ENCODE data around the gene OR4Q3. TPM values are rescaled to one million over a fixed set of nuclear protein-coding genes. Genes with fewer than 3 reads are reported as not detected.
"Not testable (repeated sequence)": the region's sequence is repeated elsewhere in the genome, so short reads cannot be mapped to it uniquely, and the experiment has no call there.

The OR4Q3 gene
- total RNA-seq, 1 experiment from 2014 or later = not detected

GRCh38 chr14:19773204-19773603 is 29.8 kb downstream of the OR4Q3 start, which contains the start of gene OR4M1:
OR4M1 (plus strand) TSS chr14:19773504; CDS start chr14:19780323, 6,819 bp downstream.
- not testable (repeated sequence) for H3K27ac ChIP-seq (ENCODE audit: insufficient read length, low read depth, low read length); H3K56ac ChIP-seq (ENCODE audit: insufficient read length, low read depth, low read length); H2AFZ ChIP-seq (ENCODE audit: low read length); H3K18ac ChIP-seq (ENCODE audit: insufficient read length, low read depth, low read length); H2AK5ac ChIP-seq (ENCODE audit: insufficient read length, low read length); H3K4me2 ChIP-seq (ENCODE audit: insufficient read depth, insufficient read length, low read length); H3K14ac ChIP-seq (ENCODE audit: insufficient read depth, low read length); H4K20me1 ChIP-seq (ENCODE audit: control insufficient read depth, insufficient read depth, insufficient read length); H3K23me2 ChIP-seq (ENCODE audit: insufficient read length, low read depth, low read length, poor library complexity, severe bottlenecking); DNase-seq; H3K4me1 ChIP-seq (ENCODE audit: insufficient read depth, low read length); H2BK15ac ChIP-seq (ENCODE audit: low read depth, low read length); H4K8ac ChIP-seq (replicated peaks; ENCODE audit: insufficient read length, low read depth, low read length); H2BK120ac ChIP-seq (ENCODE audit: low read depth, low read length, poor library complexity, severe bottlenecking); H4K5ac ChIP-seq (ENCODE audit: insufficient read length, low read depth, low read length); H3K4me1 Mint-ChIP-seq; H4K91ac ChIP-seq (ENCODE audit: insufficient read length, low read depth, low read length); H3K4ac ChIP-seq (ENCODE audit: low read depth, low read length); H3K27me3 ChIP-seq (ENCODE audit: insufficient read depth, low read length); H3K23ac ChIP-seq (ENCODE audit: insufficient read length, low read depth, low read length); H3K9ac ChIP-seq (ENCODE audit: extremely low read depth, insufficient read length, low read length); H3K79me2 ChIP-seq (ENCODE audit: insufficient read depth, low read length); H3K79me1 ChIP-seq (ENCODE audit: insufficient read depth, low read depth, low read length, poor library complexity, severe bottlenecking); H3K27ac Mint-ChIP-seq; H3T11ph ChIP-seq (ENCODE audit: low read length); H2BK5ac ChIP-seq (ENCODE audit: insufficient read length, low read length); H2BK20ac ChIP-seq (ENCODE audit: low read depth, low read length, poor library complexity, severe bottlenecking); H2BK12ac ChIP-seq (ENCODE audit: insufficient read length, low read depth, low read length); H3K27me3 Mint-ChIP-seq (ENCODE audit: low read depth); H3K4me3 Mint-ChIP-seq
- Mint-ChIP-seq H3K36me3 (ENCODE audit: insufficient read depth in 1 of 3, low read depth in 3 of 3) (peaks cover 19 to 61% (median 22%) of the 10 kb centered on the region in 3 experiments), H3K9me3 (peaks cover 95 to 96% of the 10 kb centered on the region in 2 experiments)
- H3K9me3 ChIP-seq (ENCODE audit: control insufficient read depth, low read depth, low read length) = peaks cover 73% of the 10 kb centered on the region
- WGBS (ENCODE audit: extremely low coverage, insufficient read length, low lambda C conversion rate) = no CpG with 5 or more reads among the region's 1 CpG
